Pons (tissue), 1 donor: ENCODE results near the gene NFKBIL1.
"Not testable (repeated sequence)": the region's sequence is repeated elsewhere in the genome, so short reads cannot be mapped to it uniquely, and the experiment has no call there.

ENCODE experiments used
- DNase-seq: peaks from one replicate; pipeline ENCODE4 v3.0.0-alpha.2; 2016; ENCODE audit warnings: low spot score

The NFKBIL1 gene

GRCh38 chr6:31546958-31547726, at the start of gene NFKBIL1:
Gene NFKBIL1, plus strand, starts transcription at chr6:31547608. Its CDS starts 87 bp downstream, at chr6:31547695.
- DNase-seq, result peak; percentile 97

GRCh38 chr6:31498748-31499147, 48.7 kb upstream of the NFKBIL1 start:
- DNase-seq, result no peak

- not testable (repeated sequence) for DNase-seq
Observed at GRCh38 chr6:31499648-31500047, 47.8 kb upstream of the NFKBIL1 start.

- no peak for DNase-seq
Observed at GRCh38 chr6:31502586-31502985, 44.8 kb upstream of the NFKBIL1 start.

GRCh38 chr6:31509036-31509435, 38.4 kb upstream of the NFKBIL1 start:
- not testable (repeated sequence) for DNase-seq

GRCh38 chr6:31510007-31510406, 37.4 kb upstream of the NFKBIL1 start:
- DNase-seq, result no peak

- DNase-seq, result no peak
Observed at GRCh38 chr6:31513456-31514165, 33.8 kb upstream of the NFKBIL1 start.

GRCh38 chr6:31521835-31522234, 25.6 kb upstream of the NFKBIL1 start:
- no peak for DNase-seq

GRCh38 chr6:31525553-31525931, 21.9 kb upstream of the NFKBIL1 start:
- no peak for DNase-seq

- DNase-seq, result no peak
Observed at GRCh38 chr6:31525932-31526591, 21.3 kb upstream of the NFKBIL1 start.

- no peak for DNase-seq
Observed at GRCh38 chr6:31528307-31528777, 19.1 kb upstream of the NFKBIL1 start.

GRCh38 chr6:31528821-31529328, 18.5 kb upstream of the NFKBIL1 start, which contains the start of gene MCCD1:
Gene MCCD1, plus strand, starts transcription at chr6:31528962. Its CDS starts 53 bp downstream, at chr6:31529015.
- DNase-seq, result no peak

- no peak for DNase-seq
Observed at GRCh38 chr6:31529329-31530150, 17.9 kb upstream of the NFKBIL1 start.

GRCh38 chr6:31530659-31531058, 16.7 kb upstream of the NFKBIL1 start:
- no peak for DNase-seq

- no peak for DNase-seq
Observed at GRCh38 chr6:31531162-31531561, 16.2 kb upstream of the NFKBIL1 start.

- no peak for DNase-seq
Observed at GRCh38 chr6:31531771-31532643, 15.4 kb upstream of the NFKBIL1 start.

GRCh38 chr6:31532644-31533454, 14.6 kb upstream of the NFKBIL1 start:
- DNase-seq, result no peak

- DNase-seq, result no peak
Observed at GRCh38 chr6:31533455-31533841, 14.0 kb upstream of the NFKBIL1 start.

GRCh38 chr6:31534011-31534410, 13.4 kb upstream of the NFKBIL1 start:
- no peak for DNase-seq
